K562 (cell line): ENCODE measurements around the gene VCAN.

Experiments
- BCLAF1 ChIP-seq, 2 experiments: fragments of 450-650 bp in 1 of 2; IDR thresholded peaks; 2 replicates each; pipeline ENCODE4 v1.6.1; 2011 to 2017; ENCODE audit warnings: low read depth in 2 of 2, antibody characterized with exemption in 1 of 2, borderline replicate concordance in 1 of 2, low read length in 1 of 2, mild to moderate bottlenecking in 1 of 2, mixed read lengths in 1 of 2; ENCODE audit not compliant: control insufficient read depth in 1 of 2
- CBX2 ChIP-seq: fragments of 200-600 bp; sonication (generic); IDR thresholded peaks from one replicate; pipeline ENCODE4 v1.6.1; 2012; ENCODE audit warnings: mild to moderate bottlenecking, low read length, inconsistent platforms; ENCODE audit not compliant: insufficient read depth, poor library complexity, severe bottlenecking
- DLX4 ChIP-seq: fragments of 250-450 bp; sonication (Bioruptor Pico); IDR thresholded peaks from 2 replicates; pipeline ENCODE4 v1.6.1; 2021; ENCODE audit warnings: mild to moderate bottlenecking
- IRF1 ChIP-seq: sonication (generic); formaldehyde crosslinking; IDR thresholded peaks from 2 replicates; pipeline ENCODE4 v1.8.0; 2022; ENCODE audit warnings: missing genetic modification reagents, mild to moderate bottlenecking, borderline replicate concordance
- MTA2 ChIP-seq: fragments of 450-650 bp; IDR thresholded peaks from 2 replicates; pipeline ENCODE4 v1.6.1; 2016; ENCODE audit warnings: low read depth
- PRDM10 ChIP-seq: fragments of 450-650 bp; IDR thresholded peaks from 2 replicates; pipeline ENCODE4 v1.6.1; 2018; ENCODE audit not compliant: partially characterized antibody
- RAD21 ChIP-seq, 2 experiments: fragments of 250-450 bp in 1 of 2; fragments of 450-650 bp in 1 of 2; sonication (Bioruptor Pico) in 1 of 2; formaldehyde crosslinking in 1 of 2; IDR thresholded peaks in 1 of 2; conservative IDR thresholded peaks in 1 of 2; 2 replicates each; pipeline versions ENCODE4 v1.4.0 to v1.8.0; 2020 to 2022; ENCODE audit warnings: mild to moderate bottlenecking in 2 of 2, moderate library complexity in 1 of 2
- TBL1XR1 ChIP-seq, 2 experiments: IDR thresholded peaks; 2 replicates each; pipeline ENCODE4 v1.6.1; 2012; ENCODE audit warnings: improper control_type of control experiment in 2 of 2, low read length in 2 of 2, mild to moderate bottlenecking in 1 of 2
- YBX1 ChIP-seq: fragments of 450-650 bp; IDR thresholded peaks from 2 replicates; pipeline ENCODE4 v1.7.1; 2016; ENCODE audit warnings: mild to moderate bottlenecking
- ZBTB33 ChIP-seq: sonication (generic); formaldehyde crosslinking; IDR thresholded peaks from 2 replicates; pipeline ENCODE4 v1.8.1; 2023; ENCODE audit warnings: mild to moderate bottlenecking, missing genetic modification reagents
- ZNF121 ChIP-seq: sonication (generic); formaldehyde crosslinking; conservative IDR thresholded peaks from 2 replicates; pipeline ENCODE4 v1.8.0; 2022; ENCODE audit warnings: missing genetic modification reagents
- ZNF324 ChIP-seq: fragments of 250-450 bp; sonication (Bioruptor Pico); IDR thresholded peaks from 2 replicates; pipeline ENCODE4 v1.4.0; 2020; ENCODE audit warnings: mild to moderate bottlenecking
- ZNF76 ChIP-seq: fragments of 250-450 bp; sonication (Bioruptor Pico); IDR thresholded peaks from 2 replicates; pipeline ENCODE4 v1.4.0; 2020; ENCODE audit warnings: mild to moderate bottlenecking, moderate library complexity, borderline replicate concordance

- TF ChIP-seq ZNF324, result no peak
- no peak for TF ChIP-seq ZBTB33 (CRISPR knock-in tag)
- no peak for TF ChIP-seq YBX1
- no peak for TF ChIP-seq IRF1
- TF ChIP-seq ZNF121 (CRISPR knock-in tag), result no peak
- TF ChIP-seq CBX2, result no peak
- no peak for TF ChIP-seq DLX4 (CRISPR knock-in tag)
- TF ChIP-seq PRDM10, result no peak
- TF ChIP-seq RAD21 (CRISPR knock-in tag; conservative IDR thresholded peaks at IDR 0.05 in 1 of 2, IDR thresholded peaks at IDR 0.05 in 1 of 2), result no peak
- no peak for TF ChIP-seq TBL1XR1 (IDR thresholded peaks at IDR 0.05; ENCODE audit: low read length in 2 of 2)
- no peak for TF ChIP-seq MTA2
- TF ChIP-seq ZNF76 (CRISPR knock-in tag), result no peak
- TF ChIP-seq BCLAF1 (IDR thresholded peaks at IDR 0.05; ENCODE audit: borderline replicate concordance in 1 of 2, control insufficient read depth in 1 of 2, low read depth in 2 of 2, low read length in 1 of 2), result no peak
Observed at GRCh38 chr5:83510260-83510659, 38.7 kb downstream of the VCAN start.
